Ovary (tissue), 3 donors: ENCODE measurements around the gene PRR30.

ENCODE experiments used
- CTCF ChIP-seq, 3 donors: fragments of 450-650 bp in 2 of 3; fragments of 200-600 bp in 1 of 3; IDR thresholded peaks; one replicate each; pipeline versions ENCODE4 v1.5.1 to v1.8.0; 2016 to 2022; ENCODE audit warnings: antibody characterized with exemption in 3 of 3, mild to moderate bottlenecking in 1 of 3
- EP300 ChIP-seq: sonication (generic); formaldehyde crosslinking; IDR thresholded peaks from one replicate; pipeline ENCODE4 v1.6.1; 2017; ENCODE audit warnings: antibody characterized with exemption
- POLR2A ChIP-seq: fragments of 450-650 bp; IDR thresholded peaks from one replicate; pipeline ENCODE4 v1.6.1; 2017; ENCODE audit warnings: antibody characterized with exemption, mild to moderate bottlenecking, moderate library complexity
- donor health status: DM: no; HTN: no; CAD: no.

GRCh38 chr2:27143285-27143684 lies 4.1 kb upstream of the PRR30 start:
- no peak for TF ChIP-seq CTCF (IDR thresholded peaks at IDR 0.05)
- no peak for TF ChIP-seq POLR2A
- no peak for TF ChIP-seq EP300
